ENCODE data around the gene DNAAF2. TPM values are rescaled to one million over a fixed set of nuclear protein-coding genes. Genes with fewer than 3 reads are reported as not detected.

The DNAAF2 gene
- total RNA-seq, 1 experiment from 2014 or later = 13.7 TPM

DNA sequence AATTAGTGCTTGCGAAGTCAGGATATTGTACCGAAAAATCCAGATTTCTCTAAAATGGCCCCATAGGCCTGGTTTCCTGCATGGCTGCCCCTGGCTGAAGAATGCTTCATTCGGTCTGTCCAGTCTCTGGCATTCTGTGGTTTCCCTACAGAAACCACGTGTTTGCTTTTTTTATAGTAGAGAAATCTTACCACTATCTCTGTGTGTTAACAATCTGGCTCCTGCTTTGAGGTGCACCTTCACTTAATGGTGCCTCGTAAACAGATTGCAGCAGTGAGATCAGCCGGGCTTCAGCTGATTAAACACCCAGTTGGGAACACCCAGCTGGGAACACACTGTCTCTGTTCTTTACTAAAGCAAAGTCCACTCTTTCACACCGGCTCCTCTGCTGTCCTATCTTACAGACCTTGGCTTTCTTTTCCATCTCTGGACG, 6.7 kb upstream of the DNAAF2 start:
- no peak overlapping the region for H3K4me3 ChIP-seq (replicated peaks in 1 of 2; ENCODE audit: low read depth in 1 of 2, low read length in 2 of 2)
- CTCF ChIA-PET = no interaction called here
- RAD21 ChIA-PET (ENCODE audit: low non-redundant PET in 1 of 2, low total read pairs in 2 of 2, uncharacterized antibody in 2 of 2, unreplicated experiment in 2 of 2) = no interaction called here
- H3K9me2 ChIP-seq (ENCODE audit: insufficient read depth) = no peaks in the 10 kb centered on the region
- TF ChIP-seq RAD21 (IDR thresholded peaks at IDR 0.05; ENCODE audit: low read depth) (no peak), EZH2phosphoT487 (IDR thresholded peaks at IDR 0.05; ENCODE audit: borderline replicate concordance) (no peak), POLR2A (IDR thresholded peaks at IDR 0.05; ENCODE audit: borderline replicate concordance, extremely low read depth, insufficient read depth, insufficient read length) (no peak), SRF (IDR thresholded peaks at IDR 0.05; ENCODE audit: low read depth) (no peak), ZNF274 (IDR thresholded peaks at IDR 0.05; ENCODE audit: low read depth, low read length) (no peak), EZH2 (IDR thresholded peaks at IDR 0.05) (no peak), SIN3A (IDR thresholded peaks at IDR 0.05; ENCODE audit: low read depth) (no peak), JUND (IDR thresholded peaks at IDR 0.05) (no peak), ELF1 (IDR thresholded peaks at IDR 0.05; ENCODE audit: borderline replicate concordance, low read depth) (no peak), CEBPB (IDR thresholded peaks at IDR 0.05; ENCODE audit: low read depth) (no peak), SP1 (IDR thresholded peaks at IDR 0.05; ENCODE audit: low read depth) (no peak), YY1 (IDR thresholded peaks at IDR 0.05; ENCODE audit: extremely low read depth, insufficient replicate concordance, low read depth, low read length) (no peak), EGR1 (IDR thresholded peaks at IDR 0.05; ENCODE audit: low read depth) (no peak)
- TF ChIP-seq, protein P1, sequence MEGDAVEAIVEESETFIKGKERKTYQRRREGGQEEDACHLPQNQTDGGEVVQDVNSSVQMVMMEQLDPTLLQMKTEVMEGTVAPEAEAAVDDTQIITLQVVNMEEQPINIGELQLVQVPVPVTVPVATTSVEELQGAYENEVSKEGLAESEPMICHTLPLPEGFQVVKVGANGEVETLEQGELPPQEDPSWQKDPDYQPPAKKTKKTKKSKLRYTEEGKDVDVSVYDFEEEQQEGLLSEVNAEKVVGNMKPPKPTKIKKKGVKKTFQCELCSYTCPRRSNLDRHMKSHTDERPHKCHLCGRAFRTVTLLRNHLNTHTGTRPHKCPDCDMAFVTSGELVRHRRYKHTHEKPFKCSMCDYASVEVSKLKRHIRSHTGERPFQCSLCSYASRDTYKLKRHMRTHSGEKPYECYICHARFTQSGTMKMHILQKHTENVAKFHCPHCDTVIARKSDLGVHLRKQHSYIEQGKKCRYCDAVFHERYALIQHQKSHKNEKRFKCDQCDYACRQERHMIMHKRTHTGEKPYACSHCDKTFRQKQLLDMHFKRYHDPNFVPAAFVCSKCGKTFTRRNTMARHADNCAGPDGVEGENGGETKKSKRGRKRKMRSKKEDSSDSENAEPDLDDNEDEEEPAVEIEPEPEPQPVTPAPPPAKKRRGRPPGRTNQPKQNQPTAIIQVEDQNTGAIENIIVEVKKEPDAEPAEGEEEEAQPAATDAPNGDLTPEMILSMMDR (IDR thresholded peaks at IDR 0.05 in 2 of 3, conservative IDR thresholded peaks at IDR 0.05 in 1 of 3; ENCODE audit: borderline replicate concordance in 1 of 3, insufficient read depth in 1 of 3, low read depth in 2 of 3, low read length in 2 of 3) = no peak
- TF ChIP-seq, protein P2, sequence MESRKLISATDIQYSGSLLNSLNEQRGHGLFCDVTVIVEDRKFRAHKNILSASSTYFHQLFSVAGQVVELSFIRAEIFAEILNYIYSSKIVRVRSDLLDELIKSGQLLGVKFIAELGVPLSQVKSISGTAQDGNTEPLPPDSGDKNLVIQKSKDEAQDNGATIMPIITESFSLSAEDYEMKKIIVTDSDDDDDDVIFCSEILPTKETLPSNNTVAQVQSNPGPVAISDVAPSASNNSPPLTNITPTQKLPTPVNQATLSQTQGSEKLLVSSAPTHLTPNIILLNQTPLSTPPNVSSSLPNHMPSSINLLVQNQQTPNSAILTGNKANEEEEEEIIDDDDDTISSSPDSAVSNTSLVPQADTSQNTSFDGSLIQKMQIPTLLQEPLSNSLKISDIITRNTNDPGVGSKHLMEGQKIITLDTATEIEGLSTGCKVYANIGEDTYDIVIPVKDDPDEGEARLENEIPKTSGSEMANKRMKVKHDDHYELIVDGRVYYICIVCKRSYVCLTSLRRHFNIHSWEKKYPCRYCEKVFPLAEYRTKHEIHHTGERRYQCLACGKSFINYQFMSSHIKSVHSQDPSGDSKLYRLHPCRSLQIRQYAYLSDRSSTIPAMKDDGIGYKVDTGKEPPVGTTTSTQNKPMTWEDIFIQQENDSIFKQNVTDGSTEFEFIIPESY (IDR thresholded peaks at IDR 0.05; ENCODE audit: extremely low read depth, insufficient replicate concordance, low read length) = no peak
- TF ChIP-seq, protein P3, sequence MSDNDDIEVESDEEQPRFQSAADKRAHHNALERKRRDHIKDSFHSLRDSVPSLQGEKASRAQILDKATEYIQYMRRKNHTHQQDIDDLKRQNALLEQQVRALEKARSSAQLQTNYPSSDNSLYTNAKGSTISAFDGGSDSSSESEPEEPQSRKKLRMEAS (IDR thresholded peaks at IDR 0.05) = no peak
- TF ChIP-seq, protein P4, sequence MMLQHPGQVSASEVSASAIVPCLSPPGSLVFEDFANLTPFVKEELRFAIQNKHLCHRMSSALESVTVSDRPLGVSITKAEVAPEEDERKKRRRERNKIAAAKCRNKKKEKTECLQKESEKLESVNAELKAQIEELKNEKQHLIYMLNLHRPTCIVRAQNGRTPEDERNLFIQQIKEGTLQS (IDR thresholded peaks at IDR 0.05) = no peak
- no peaks in the 10 kb centered on the region for H3K27me3 ChIP-seq (ENCODE audit: insufficient read depth, low read length)
- H3K9ac ChIP-seq (ENCODE audit: low read length) = no peak overlapping the region
- POLR2A ChIA-PET = no interaction called here
- DNase-seq (ENCODE audit: low read depth, low spot score) (no peak), ATAC-seq (peak; percentile 14; the same call in 1 of the 2 replicates)
- intact Hi-C loops (cut with micrococcal nuclease) = no loop called here
- H3K27ac ChIP-seq (ENCODE audit: low read depth, low read length) = no peak overlapping the region
- no peak overlapping the region for H2AFZ ChIP-seq (ENCODE audit: low read depth, low read length, poor library complexity, severe bottlenecking)
- no peaks in the 10 kb centered on the region; the same call in 1 of the 2 replicates for H4K20me1 ChIP-seq (ENCODE audit: insufficient read depth)
- no peak overlapping the region for H3K4me2 ChIP-seq (ENCODE audit: low read length)
- no peaks in the 10 kb centered on the region for H3K9me3 ChIP-seq (ENCODE audit: control insufficient read depth in 1 of 2, insufficient read depth in 1 of 2, low read depth in 1 of 2, low read length in 2 of 2)
- H3K4me1 ChIP-seq (ENCODE audit: control insufficient read depth in 1 of 2, insufficient read depth in 2 of 2, low read length in 2 of 2) = peaks cover 0 to 2% of the 10 kb centered on the region in 2 experiments; a peak in 1 of 4 replicates
- H3K79me2 ChIP-seq (ENCODE audit: insufficient read depth, low read length) = peaks cover 38% of the 10 kb centered on the region
- peaks cover 3 to 14% of the 10 kb centered on the region in 2 experiments; a peak in 1 of 4 replicates for H3K36me3 ChIP-seq (ENCODE audit: control insufficient read depth in 1 of 2, insufficient read depth in 2 of 2, low read length in 2 of 2)
- BruUV-seq (replicated peaks) = no TSS peak
